Neural cell (in vitro differentiated cells): ENCODE results near the gene TNPO2.

Source experiments
- CTCF ChIP-seq: fragments of 450-650 bp; IDR thresholded peaks from 2 replicates; pipeline ENCODE4 v1.5.1; 2014; ENCODE audit warnings: antibody characterized with exemption, mild to moderate bottlenecking, moderate library complexity; ENCODE audit not compliant: poor library complexity, severe bottlenecking
- EP300 ChIP-seq: fragments of 450-650 bp; conservative IDR thresholded peaks from 2 replicates; pipeline ENCODE4 v1.6.1; 2014; ENCODE audit warnings: antibody characterized with exemption, mild to moderate bottlenecking, moderate library complexity; ENCODE audit not compliant: poor library complexity, severe bottlenecking
- POLR2AphosphoS5 ChIP-seq: IDR thresholded peaks from 2 replicates; pipeline ENCODE4 v1.6.1; 2012

DNA sequence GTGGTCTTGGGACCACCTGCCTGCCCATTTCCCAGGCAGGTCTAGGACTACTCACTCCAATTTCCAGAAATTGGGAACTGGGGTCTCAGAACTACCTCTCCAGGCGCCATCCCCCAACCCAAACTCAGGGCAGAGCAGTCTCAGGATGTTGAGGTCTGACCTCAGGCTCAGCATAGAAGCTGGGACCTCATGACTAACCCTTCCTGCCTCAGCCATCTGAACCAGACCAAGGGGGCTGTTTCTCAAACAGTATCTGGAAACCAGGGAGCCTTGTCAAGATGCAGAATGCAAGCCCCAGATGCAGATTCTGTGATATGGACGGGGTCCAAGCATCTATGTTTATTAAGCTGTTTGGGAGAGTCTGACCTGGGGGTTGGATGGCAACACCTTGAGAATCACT, 28.6 kb downstream of the TNPO2 start:
- no peak for TF ChIP-seq CTCF
- TF ChIP-seq EP300, result no peak
- no peak for TF ChIP-seq POLR2AphosphoS5
